Retinal pigment epithelial cell (primary cell): ENCODE data around the gene SALL3.

Source experiments
- DNase-seq: peaks from one replicate; pipeline ENCODE4 v3.0.0-alpha.2; 2010; ENCODE audit warnings: low read depth
- H3K4me3 ChIP-seq: 2 replicates; pipeline ENCODE4 v1.5.1; 2011; ENCODE audit warnings: mild to moderate bottlenecking, low read length, control low read depth, moderate library complexity
- TF ChIP-seq, protein P1 (sequence below): conservative IDR thresholded peaks from 2 replicates; pipeline ENCODE4 v1.5.1; 2011; ENCODE audit warnings: low read depth, low read length, control low read depth, inconsistent platforms

SALL3 gene

DNA sequence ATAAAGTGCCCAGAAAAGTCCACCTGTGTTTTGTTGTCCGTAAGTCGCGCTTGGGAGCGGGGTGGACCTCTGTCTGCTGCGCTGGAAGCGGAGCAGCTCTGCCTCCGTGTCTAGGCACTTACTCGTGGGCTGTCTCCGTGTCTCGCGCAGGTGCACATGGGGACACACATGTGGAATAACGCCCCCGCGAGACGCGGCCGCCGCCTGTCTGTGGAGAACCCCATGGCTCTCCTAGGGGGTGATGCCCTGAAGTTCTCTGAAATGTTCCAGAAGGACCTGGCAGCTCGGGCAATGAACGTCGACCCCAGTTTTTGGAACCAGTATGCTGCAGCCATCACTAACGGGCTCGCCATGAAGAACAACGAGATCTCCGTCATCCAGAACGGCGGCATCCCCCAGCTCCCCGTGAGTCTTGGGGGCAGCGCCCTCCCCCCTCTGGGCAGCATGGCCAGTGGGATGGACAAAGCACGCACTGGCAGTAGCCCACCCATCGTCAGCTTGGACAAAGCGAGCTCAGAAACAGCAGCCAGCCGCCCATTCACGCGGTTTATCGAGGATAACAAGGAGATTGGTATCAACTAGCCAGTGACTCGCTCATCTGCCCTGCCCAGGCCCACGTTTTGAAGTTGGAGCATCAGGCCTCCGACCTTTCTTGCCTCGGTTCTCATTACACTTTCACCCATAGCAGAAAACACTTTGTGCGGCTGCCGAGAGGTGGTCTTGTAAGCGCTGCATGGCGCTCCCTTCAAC lies 17.3 kb downstream of the SALL3 start:
- H3K4me3 ChIP-seq, result no peak overlapping the region
- TF ChIP-seq, protein P1, sequence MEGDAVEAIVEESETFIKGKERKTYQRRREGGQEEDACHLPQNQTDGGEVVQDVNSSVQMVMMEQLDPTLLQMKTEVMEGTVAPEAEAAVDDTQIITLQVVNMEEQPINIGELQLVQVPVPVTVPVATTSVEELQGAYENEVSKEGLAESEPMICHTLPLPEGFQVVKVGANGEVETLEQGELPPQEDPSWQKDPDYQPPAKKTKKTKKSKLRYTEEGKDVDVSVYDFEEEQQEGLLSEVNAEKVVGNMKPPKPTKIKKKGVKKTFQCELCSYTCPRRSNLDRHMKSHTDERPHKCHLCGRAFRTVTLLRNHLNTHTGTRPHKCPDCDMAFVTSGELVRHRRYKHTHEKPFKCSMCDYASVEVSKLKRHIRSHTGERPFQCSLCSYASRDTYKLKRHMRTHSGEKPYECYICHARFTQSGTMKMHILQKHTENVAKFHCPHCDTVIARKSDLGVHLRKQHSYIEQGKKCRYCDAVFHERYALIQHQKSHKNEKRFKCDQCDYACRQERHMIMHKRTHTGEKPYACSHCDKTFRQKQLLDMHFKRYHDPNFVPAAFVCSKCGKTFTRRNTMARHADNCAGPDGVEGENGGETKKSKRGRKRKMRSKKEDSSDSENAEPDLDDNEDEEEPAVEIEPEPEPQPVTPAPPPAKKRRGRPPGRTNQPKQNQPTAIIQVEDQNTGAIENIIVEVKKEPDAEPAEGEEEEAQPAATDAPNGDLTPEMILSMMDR, result no peak
- DNase-seq, result no peak

DNA sequence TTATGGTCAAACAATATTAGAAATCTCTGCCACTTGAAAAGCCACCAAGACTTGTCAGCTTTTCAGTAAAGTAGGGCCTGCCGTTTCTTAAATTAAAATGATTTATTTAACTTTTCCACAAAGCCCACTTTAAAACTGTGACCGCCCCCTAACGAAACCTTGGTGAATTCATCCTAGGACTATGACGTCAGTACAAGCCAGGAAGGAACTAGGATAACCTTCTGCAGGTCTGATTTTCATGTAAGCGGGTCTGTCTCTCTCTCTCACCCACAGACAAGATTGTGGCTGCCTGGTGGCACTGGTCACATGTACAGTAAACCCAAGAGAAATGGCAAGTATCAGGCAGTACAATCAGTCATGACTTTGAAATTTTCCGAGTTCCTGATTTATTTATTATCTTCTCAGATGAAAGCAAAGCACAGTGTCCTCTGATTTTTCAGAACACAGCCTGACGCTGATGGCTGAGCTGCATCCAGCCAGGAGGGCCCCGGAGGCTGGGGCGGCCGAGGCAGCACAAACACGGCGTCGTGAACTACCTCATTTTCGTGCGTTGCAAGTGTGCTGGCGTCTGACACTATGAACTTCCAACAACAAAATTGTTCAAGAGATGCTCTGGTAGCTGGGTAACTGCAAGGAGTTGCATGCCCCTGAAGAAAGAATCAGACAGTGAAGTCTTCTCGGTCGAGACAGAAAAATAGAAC lies 18.9 kb downstream of the SALL3 start:
- H3K4me3 ChIP-seq, result no peak overlapping the region
- no peak for DNase-seq
- TF ChIP-seq, protein P1, result no peak

DNA sequence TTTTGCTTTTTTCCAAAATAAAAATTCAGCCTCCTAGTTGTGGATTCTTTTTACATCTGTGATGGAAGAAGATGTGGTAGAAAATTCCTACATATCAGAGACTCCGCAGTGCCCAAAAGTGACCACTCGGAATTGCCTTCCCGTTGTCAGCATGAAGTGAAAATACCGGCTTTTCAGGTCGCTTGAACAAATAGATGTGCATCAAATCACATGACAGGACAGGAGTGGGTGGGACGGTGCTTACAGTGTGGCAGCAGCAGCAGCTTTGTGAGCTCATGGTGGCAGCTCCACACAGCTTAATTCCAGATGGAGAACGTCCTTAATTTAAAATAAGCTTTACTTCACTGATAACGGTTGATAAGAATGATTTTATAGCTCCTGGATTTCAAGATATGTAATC lies 20.3 kb downstream of the SALL3 start:
- no peak for DNase-seq
- no peak overlapping the region for H3K4me3 ChIP-seq
- TF ChIP-seq, protein P1, result no peak

GRCh38 chr18:79000997-79001396 lies 21.4 kb downstream of the SALL3 start:
- DNase-seq, result no peak
- no peak overlapping the region for H3K4me3 ChIP-seq
- TF ChIP-seq, protein P1, result no peak

- no peak for DNase-seq
- H3K4me3 ChIP-seq, result no peak overlapping the region
- TF ChIP-seq, protein P1, result no peak
These were observed 26.0 kb downstream of the SALL3 start for GRCh38 chr18:79005653-79006052.

DNA sequence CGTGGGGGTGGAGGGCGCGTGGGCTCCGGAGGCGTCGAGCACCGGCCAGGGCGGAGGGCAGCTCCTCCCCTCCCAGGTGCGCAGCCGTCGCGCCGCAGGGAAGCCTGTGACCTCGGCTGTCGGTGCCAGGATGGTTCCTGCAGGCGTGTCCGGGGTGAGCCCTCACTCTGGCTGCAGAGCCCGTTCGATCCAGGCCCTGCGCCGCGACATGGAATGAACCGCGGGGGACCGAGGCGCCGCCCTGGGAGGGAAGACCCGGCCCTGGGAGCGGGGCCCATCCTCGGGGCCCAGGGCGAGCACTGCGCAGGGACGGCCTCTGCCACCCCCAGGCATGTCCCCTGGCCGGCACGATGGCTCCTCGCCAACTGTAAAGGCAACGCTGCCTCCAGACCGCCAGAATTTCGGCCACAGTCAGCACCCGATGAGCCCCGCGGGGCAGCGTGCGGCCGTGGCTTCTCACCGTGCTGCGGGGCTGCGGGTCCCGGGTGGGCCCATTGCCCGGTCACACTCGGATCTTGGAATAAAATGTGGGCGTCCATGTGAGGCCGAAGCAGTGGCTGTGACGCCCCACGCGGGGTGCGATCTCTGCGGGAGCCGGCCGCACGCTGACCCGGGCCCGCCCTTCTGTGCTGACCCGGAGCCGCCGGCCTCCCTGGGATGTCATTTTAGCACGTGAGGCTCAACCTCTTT lies 26.6 kb downstream of the SALL3 start:
- DNase-seq, result no peak
- TF ChIP-seq, protein P1, result no peak
- no peak overlapping the region for H3K4me3 ChIP-seq
